ENCODE measurements around the gene MAP2. TPM values are rescaled to one million over a fixed set of nuclear protein-coding genes. Genes with fewer than 3 reads are reported as not detected.

The MAP2 gene
- total RNA-seq, 2 experiments from 2014 or later: not detected

GRCh38 chr2:209687323-209687969, 263.6 kb downstream of the MAP2 start:
- POLR2A ChIA-PET: no interaction called here
- Mint-ChIP-seq H3K27ac (no peak overlapping the region), H3K4me3 (no peak overlapping the region), H3K27me3 (ENCODE audit: low read depth) (no peaks in the 10 kb centered on the region), H3K4me1 (ENCODE audit: low read depth) (no peaks in the 10 kb centered on the region), H3K36me3 (ENCODE audit: low read depth) (no peaks in the 10 kb centered on the region), H3K9me3 (ENCODE audit: insufficient read depth) (no peaks in the 10 kb centered on the region)
- ATAC-seq (no peak), DNase-seq (no peak)
- CTCF ChIA-PET: no interaction called here

- Mint-ChIP-seq H3K4me1 (ENCODE audit: low read depth) (no peaks in the 10 kb centered on the region), H3K36me3 (ENCODE audit: low read depth) (no peaks in the 10 kb centered on the region), H3K9me3 (ENCODE audit: insufficient read depth) (no peaks in the 10 kb centered on the region), H3K4me3 (no peak overlapping the region), H3K27me3 (ENCODE audit: low read depth) (no peaks in the 10 kb centered on the region), H3K27ac (no peak overlapping the region)
- ChIA-PET POLR2A (no interaction called here), CTCF (interaction anchor here (0.8 kb wide), 1 partner anchor 273 kb away, joined by 4 read pairs; no protein-coding TSS in a partner anchor)
- DNase-seq (no peak), ATAC-seq (no peak)
These were observed 264.5 kb downstream of the MAP2 start for GRCh38 chr2:209688385-209688784.

- H3K4me3 Mint-ChIP-seq: no peak overlapping the region
- ChIA-PET POLR2A (no interaction called here), CTCF (no interaction called here)
- no peaks in the 10 kb centered on the region for H3K27me3 Mint-ChIP-seq (ENCODE audit: low read depth)
- H3K9me3 Mint-ChIP-seq (ENCODE audit: insufficient read depth): no peaks in the 10 kb centered on the region
- H3K4me1 Mint-ChIP-seq (ENCODE audit: low read depth): no peaks in the 10 kb centered on the region
- DNase-seq (no peak), ATAC-seq (no peak)
- no peak overlapping the region for H3K27ac Mint-ChIP-seq
- no peaks in the 10 kb centered on the region for H3K36me3 Mint-ChIP-seq (ENCODE audit: low read depth)
These were observed 266.3 kb downstream of the MAP2 start for GRCh38 chr2:209690029-209690754.

GRCh38 chr2:209694748-209695147, 270.9 kb downstream of the MAP2 start:
- POLR2A ChIA-PET: no interaction called here
- H3K9me3 Mint-ChIP-seq (ENCODE audit: insufficient read depth): no peaks in the 10 kb centered on the region

GRCh38 chr2:209696836-209697711, 273.2 kb downstream of the MAP2 start:
- ATAC-seq (no peak), DNase-seq (no peak)
- no peaks in the 10 kb centered on the region for H3K4me1 Mint-ChIP-seq (ENCODE audit: low read depth)
- no peaks in the 10 kb centered on the region for H3K36me3 Mint-ChIP-seq (ENCODE audit: low read depth)
- no peak overlapping the region for H3K4me3 Mint-ChIP-seq
- H3K9me3 Mint-ChIP-seq (ENCODE audit: insufficient read depth): no peaks in the 10 kb centered on the region
- ChIA-PET CTCF (no interaction called here), POLR2A (no interaction called here)
- no peak overlapping the region for H3K27ac Mint-ChIP-seq
- no peaks in the 10 kb centered on the region for H3K27me3 Mint-ChIP-seq (ENCODE audit: low read depth)

More at GRCh38 chr2:209694748-209695147, 270.9 kb downstream of the MAP2 start:
- no peak overlapping the region for H3K27ac Mint-ChIP-seq
- H3K27me3 Mint-ChIP-seq (ENCODE audit: low read depth): no peaks in the 10 kb centered on the region
- H3K4me3 Mint-ChIP-seq: no peak overlapping the region
- no peaks in the 10 kb centered on the region for H3K4me1 Mint-ChIP-seq (ENCODE audit: low read depth)
- ATAC-seq: no peak
- CTCF ChIA-PET: no interaction called here
- H3K36me3 Mint-ChIP-seq (ENCODE audit: low read depth): no peaks in the 10 kb centered on the region
- DNase-seq: no peak

- DNase-seq (no peak), ATAC-seq (no peak)
- H3K36me3 Mint-ChIP-seq (ENCODE audit: low read depth): no peaks in the 10 kb centered on the region
- POLR2A ChIA-PET: no interaction called here
- no peaks in the 10 kb centered on the region for H3K4me1 Mint-ChIP-seq (ENCODE audit: low read depth)
- no peak overlapping the region for H3K27ac Mint-ChIP-seq
- H3K4me3 Mint-ChIP-seq: no peak overlapping the region
- no peaks in the 10 kb centered on the region for H3K9me3 Mint-ChIP-seq (ENCODE audit: insufficient read depth)
- H3K27me3 Mint-ChIP-seq (ENCODE audit: low read depth): no peaks in the 10 kb centered on the region
- CTCF ChIA-PET: no interaction called here
These were observed 278.9 kb downstream of the MAP2 start for GRCh38 chr2:209702775-209703174.

GRCh38 chr2:209713219-209713618, 289.4 kb downstream of the MAP2 start:
- DNase-seq: no peak
- Mint-ChIP-seq H3K27me3 (ENCODE audit: low read depth) (no peaks in the 10 kb centered on the region), H3K27ac (no peak overlapping the region), H3K4me1 (ENCODE audit: low read depth) (no peaks in the 10 kb centered on the region), H3K9me3 (ENCODE audit: insufficient read depth) (no peaks in the 10 kb centered on the region), H3K4me3 (no peak overlapping the region), H3K36me3 (ENCODE audit: low read depth) (no peaks in the 10 kb centered on the region)
- ATAC-seq: no peak
- ChIA-PET POLR2A (no interaction called here), CTCF (no interaction called here)

- DNase-seq: no peak
- H3K4me1 Mint-ChIP-seq (ENCODE audit: low read depth): no peaks in the 10 kb centered on the region
- no peaks in the 10 kb centered on the region for H3K36me3 Mint-ChIP-seq (ENCODE audit: low read depth)
- no peak overlapping the region for H3K27ac Mint-ChIP-seq
- ChIA-PET CTCF (no interaction called here), POLR2A (no interaction called here)
- no peak for ATAC-seq
- H3K9me3 Mint-ChIP-seq (ENCODE audit: insufficient read depth): no peaks in the 10 kb centered on the region
- H3K4me3 Mint-ChIP-seq: no peak overlapping the region
- H3K27me3 Mint-ChIP-seq (ENCODE audit: low read depth): no peaks in the 10 kb centered on the region
These were observed 295.2 kb downstream of the MAP2 start for GRCh38 chr2:209719034-209719433.

- DNase-seq (no peak), ATAC-seq (no peak)
- H3K36me3 Mint-ChIP-seq (ENCODE audit: low read depth): no peaks in the 10 kb centered on the region
- no peaks in the 10 kb centered on the region for H3K9me3 Mint-ChIP-seq (ENCODE audit: insufficient read depth)
- no peak overlapping the region for H3K4me3 Mint-ChIP-seq
- H3K27me3 Mint-ChIP-seq (ENCODE audit: low read depth): no peaks in the 10 kb centered on the region
- no peak overlapping the region for H3K27ac Mint-ChIP-seq
- CTCF ChIA-PET: no interaction called here
- H3K4me1 Mint-ChIP-seq (ENCODE audit: low read depth): no peaks in the 10 kb centered on the region
- POLR2A ChIA-PET: no interaction called here
These were observed 297.6 kb downstream of the MAP2 start for GRCh38 chr2:209721497-209721896.

- H3K36me3 Mint-ChIP-seq (ENCODE audit: low read depth): no peaks in the 10 kb centered on the region
These were observed 302.5 kb downstream of the MAP2 start for GRCh38 chr2:209726311-209726710.

GRCh38 chr2:209727077-209727476, 303.2 kb downstream of the MAP2 start:
- ChIA-PET CTCF (no interaction called here), POLR2A (no interaction called here)
- Mint-ChIP-seq H3K9me3 (ENCODE audit: insufficient read depth) (no peaks in the 10 kb centered on the region), H3K4me3 (no peak overlapping the region), H3K27ac (no peak overlapping the region), H3K4me1 (ENCODE audit: low read depth) (no peaks in the 10 kb centered on the region), H3K36me3 (ENCODE audit: low read depth) (no peaks in the 10 kb centered on the region), H3K27me3 (ENCODE audit: low read depth) (no peaks in the 10 kb centered on the region)
- no peak for DNase-seq
- no peak for ATAC-seq

More at GRCh38 chr2:209726311-209726710, 302.5 kb downstream of the MAP2 start:
- ATAC-seq (no peak), DNase-seq (no peak)
- POLR2A ChIA-PET: no interaction called here
- H3K4me1 Mint-ChIP-seq (ENCODE audit: low read depth): no peaks in the 10 kb centered on the region
- no peak overlapping the region for H3K27ac Mint-ChIP-seq
- no peaks in the 10 kb centered on the region for H3K27me3 Mint-ChIP-seq (ENCODE audit: low read depth)
- no peaks in the 10 kb centered on the region for H3K9me3 Mint-ChIP-seq (ENCODE audit: insufficient read depth)
- H3K4me3 Mint-ChIP-seq: no peak overlapping the region
- CTCF ChIA-PET: no interaction called here

- H3K36me3 Mint-ChIP-seq (ENCODE audit: low read depth): no peaks in the 10 kb centered on the region
- CTCF ChIA-PET: no interaction called here
These were observed 311.0 kb downstream of the MAP2 start for GRCh38 chr2:209734805-209735204.

More at GRCh38 chr2:209734805-209735204, 311.0 kb downstream of the MAP2 start:
- ATAC-seq: no peak
- Mint-ChIP-seq H3K27me3 (ENCODE audit: low read depth) (no peaks in the 10 kb centered on the region), H3K4me1 (ENCODE audit: low read depth) (no peaks in the 10 kb centered on the region), H3K9me3 (ENCODE audit: insufficient read depth) (no peaks in the 10 kb centered on the region), H3K27ac (no peak overlapping the region), H3K4me3 (no peak overlapping the region)
- DNase-seq: no peak
- POLR2A ChIA-PET: no interaction called here

All from activated CD8-positive, alpha-beta T cell treated with anti-CD3 and anti-CD28 coated beads, Interleukin-2, amount 10 ng/mL, durations not matched to agents 7 days and 5 days (primary cell).